Upper lobe of left lung (tissue), 6 donors: ENCODE data around the gene XYLT1. TPM values are rescaled to one million over a fixed set of nuclear protein-coding genes. Genes with fewer than 3 reads are reported as not detected.
A peak's percentile ranks its signal among the peaks of the same experiment; 100 is the strongest.

Source experiments
- ATAC-seq, 2 donors: fragments of 200-7000 bp; cut with Tn5 transposase; one replicate each; pipeline ENCODE4 v1.9.1; 2022; ENCODE audit warnings: mild to moderate bottlenecking in 2 of 2, moderate library complexity in 2 of 2; ENCODE audit not compliant: low FRiP score in 2 of 2
- DNase-seq, 2 donors: peaks; one replicate each; pipeline ENCODE4 v3.0.0-alpha.2; 2019 to 2020
- H3K27ac ChIP-seq, 4 donors: fragments of 200-600 bp; sonication (generic); one replicate each; pipeline ENCODE4 v1.5.1; 2016 to 2019
- H3K27me3 ChIP-seq, 4 donors: fragments of 200-600 bp; sonication (generic); one replicate each; pipeline ENCODE4 v1.5.1; 2017 to 2019
- H3K36me3 ChIP-seq, 4 donors: fragments of 200-600 bp; sonication (generic); one replicate each; pipeline ENCODE4 v1.5.1; 2016 to 2019
- H3K4me1 ChIP-seq, 4 donors: fragments of 200-600 bp; sonication (generic); one replicate each; pipeline ENCODE4 v1.5.1; 2018 to 2019
- H3K4me3 ChIP-seq, 4 donors: fragments of 200-600 bp; sonication (generic); one replicate each; pipeline ENCODE4 v1.5.1; 2017 to 2019; ENCODE audit warnings: mild to moderate bottlenecking in 2 of 4, moderate library complexity in 1 of 4
- H3K9me3 ChIP-seq, 4 donors: fragments of 200-600 bp; sonication (generic); one replicate each; pipeline ENCODE4 v1.5.1; 2018 to 2019
- CTCF ChIP-seq, 6 experiments: fragments of 450-650 bp in 4 of 6; fragments of 200-600 bp in 2 of 6; sonication (generic) in 2 of 6; IDR thresholded peaks; one replicate each; pipeline ENCODE4 v1.5.1; 2016 to 2019; ENCODE audit warnings: antibody characterized with exemption in 6 of 6
- EP300 ChIP-seq, 4 donors: sonication (generic); formaldehyde crosslinking; IDR thresholded peaks; one replicate each; pipeline ENCODE4 v1.5.1; 2017; ENCODE audit warnings: antibody characterized with exemption in 4 of 4, control low read depth in 2 of 4
- POLR2A ChIP-seq, 4 donors: fragments of 450-650 bp; IDR thresholded peaks; one replicate each; pipeline ENCODE4 v1.5.1; 2016 to 2017; ENCODE audit warnings: antibody characterized with exemption in 4 of 4, mild to moderate bottlenecking in 2 of 4
- POLR2AphosphoS5 ChIP-seq, 2 donors: sonication (generic); formaldehyde crosslinking; IDR thresholded peaks; one replicate each; pipeline ENCODE4 v1.5.1; 2017; ENCODE audit warnings: antibody characterized with exemption in 2 of 2
- WGBS, 2 donors: methylation state at CpG; one replicate each; pipeline ENCODE4 v1.1.5; 2017 to 2018; 5-methylcytosine and 5-hydroxymethylcytosine counted together
- total RNA-seq, 6 donors: library from RNA; depleted of rRNA in 4 of 6; stranded (reverse); fragments of >200 nt in 4 of 6; gene quantifications; one replicate each; pipeline versions ENCODE4 v1.1.0 to v1.2.1, GENCODE V29; 2016 to 2021
- donor health status: DM: no; HTN: no; CAD: no; lungs with moderate emphysema.
- donor health status: DM: no; HTN: yes; CAD: no; lungs with severe emphysema.

XYLT1 gene
- total RNA-seq, 6 donors from 2014 or later = 3.0 to 26.2 (median 6.8) TPM

GRCh38 chr16:17323171-17323570 is 147.6 kb downstream of the XYLT1 start:
- no peak overlapping the region for H3K27ac ChIP-seq
- H3K9me3 ChIP-seq = no peaks in the 10 kb centered on the region
- peaks cover 0 to 6% (median 2%) of the 10 kb centered on the region in 4 donors for H3K4me1 ChIP-seq
- DNase-seq (no peak), ATAC-seq (no peak)
- 75% methylated on average over 10 of the region's 10 CpGs for WGBS, 2 donors
- TF ChIP-seq POLR2A (IDR thresholded peaks at IDR 0.05) = no peak
- TF ChIP-seq EP300 (IDR thresholded peaks at IDR 0.05) = no peak
- no peak for TF ChIP-seq CTCF (IDR thresholded peaks at IDR 0.05)
- no peak for TF ChIP-seq POLR2AphosphoS5 (IDR thresholded peaks at IDR 0.05)
- H3K27me3 ChIP-seq = no peaks in the 10 kb centered on the region
- no peaks in the 10 kb centered on the region for H3K36me3 ChIP-seq
- no peak overlapping the region for H3K4me3 ChIP-seq

GRCh38 chr16:17321824-17322223 is 148.9 kb downstream of the XYLT1 start:
- Histone ChIP-seq H3K4me3 (no peak overlapping the region), H3K27ac (no peak overlapping the region), H3K4me1 (peaks cover 0 to 6% (median 2%) of the 10 kb centered on the region in 4 donors), H3K9me3 (no peaks in the 10 kb centered on the region), H3K36me3 (no peaks in the 10 kb centered on the region), H3K27me3 (no peaks in the 10 kb centered on the region)
- WGBS, 2 donors = 70 to 76% methylated on average over 6 of the region's 6 CpGs
- DNase-seq = no peak
- peak in 1 of 2 donors; percentile 52 for ATAC-seq
- TF ChIP-seq EP300 (IDR thresholded peaks at IDR 0.05) = no peak
- TF ChIP-seq CTCF (IDR thresholded peaks at IDR 0.05) = no peak
- no peak for TF ChIP-seq POLR2A (IDR thresholded peaks at IDR 0.05)
- peak in 1 of 2 donors; percentile 8 for TF ChIP-seq POLR2AphosphoS5 (IDR thresholded peaks at IDR 0.05)

- TF ChIP-seq POLR2A (IDR thresholded peaks at IDR 0.05) (no peak), CTCF (IDR thresholded peaks at IDR 0.05) (no peak), POLR2AphosphoS5 (IDR thresholded peaks at IDR 0.05) (no peak), EP300 (IDR thresholded peaks at IDR 0.05) (no peak)
- no peaks in the 10 kb centered on the region for H3K36me3 ChIP-seq
- ATAC-seq = no peak
- H3K4me1 ChIP-seq = peaks cover 0 to 6% (median 2%) of the 10 kb centered on the region in 4 donors
- 57 to 58% methylated on average over 3 of the region's 3 CpGs for WGBS, 2 donors
- no peak overlapping the region for H3K4me3 ChIP-seq
- no peaks in the 10 kb centered on the region for H3K9me3 ChIP-seq
- DNase-seq = no peak
- H3K27ac ChIP-seq = no peak overlapping the region
- H3K27me3 ChIP-seq = no peaks in the 10 kb centered on the region
Observed at GRCh38 chr16:17320009-17320408, 150.8 kb downstream of the XYLT1 start.

GRCh38 chr16:17318238-17318637 is 152.5 kb downstream of the XYLT1 start:
- Histone ChIP-seq H3K27me3 (no peaks in the 10 kb centered on the region), H3K4me1 (peaks cover 0 to 9% (median 5%) of the 10 kb centered on the region in 4 donors), H3K36me3 (no peaks in the 10 kb centered on the region), H3K27ac (no peak overlapping the region), H3K4me3 (no peak overlapping the region), H3K9me3 (no peaks in the 10 kb centered on the region)
- 62 to 74% methylated on average over 5 of the region's 5 CpGs for WGBS, 2 donors
- DNase-seq = peak in 1 of 2 donors; percentile 48
- TF ChIP-seq POLR2AphosphoS5 (IDR thresholded peaks at IDR 0.05) (no peak), POLR2A (IDR thresholded peaks at IDR 0.05) (no peak), EP300 (IDR thresholded peaks at IDR 0.05) (no peak), CTCF (IDR thresholded peaks at IDR 0.05) (no peak)
- ATAC-seq = peak in 1 of 2 donors; percentile 56

GRCh38 chr16:17316005-17316404 is 154.8 kb downstream of the XYLT1 start:
- TF ChIP-seq POLR2A (IDR thresholded peaks at IDR 0.05) = no peak
- no peak for TF ChIP-seq EP300 (IDR thresholded peaks at IDR 0.05)
- TF ChIP-seq CTCF (IDR thresholded peaks at IDR 0.05) = no peak
- TF ChIP-seq POLR2AphosphoS5 (IDR thresholded peaks at IDR 0.05) = no peak
- DNase-seq = no peak
- 91 to 97% methylated on average over 4 of the region's 4 CpGs for WGBS, 2 donors
- H3K4me3 ChIP-seq = no peak overlapping the region
- ATAC-seq = no peak
- H3K27ac ChIP-seq = no peak overlapping the region
- H3K36me3 ChIP-seq = no peaks in the 10 kb centered on the region
- no peaks in the 10 kb centered on the region for H3K9me3 ChIP-seq
- H3K4me1 ChIP-seq = peaks cover 0 to 16% (median 9%) of the 10 kb centered on the region in 4 donors
- H3K27me3 ChIP-seq = no peaks in the 10 kb centered on the region
